ENCODE data around the gene ARHGAP20.

GRCh38 chr11:110747531-110747930 lies 35.3 kb upstream of the ARHGAP20 start:
- TF ChIP-seq, protein P1, sequence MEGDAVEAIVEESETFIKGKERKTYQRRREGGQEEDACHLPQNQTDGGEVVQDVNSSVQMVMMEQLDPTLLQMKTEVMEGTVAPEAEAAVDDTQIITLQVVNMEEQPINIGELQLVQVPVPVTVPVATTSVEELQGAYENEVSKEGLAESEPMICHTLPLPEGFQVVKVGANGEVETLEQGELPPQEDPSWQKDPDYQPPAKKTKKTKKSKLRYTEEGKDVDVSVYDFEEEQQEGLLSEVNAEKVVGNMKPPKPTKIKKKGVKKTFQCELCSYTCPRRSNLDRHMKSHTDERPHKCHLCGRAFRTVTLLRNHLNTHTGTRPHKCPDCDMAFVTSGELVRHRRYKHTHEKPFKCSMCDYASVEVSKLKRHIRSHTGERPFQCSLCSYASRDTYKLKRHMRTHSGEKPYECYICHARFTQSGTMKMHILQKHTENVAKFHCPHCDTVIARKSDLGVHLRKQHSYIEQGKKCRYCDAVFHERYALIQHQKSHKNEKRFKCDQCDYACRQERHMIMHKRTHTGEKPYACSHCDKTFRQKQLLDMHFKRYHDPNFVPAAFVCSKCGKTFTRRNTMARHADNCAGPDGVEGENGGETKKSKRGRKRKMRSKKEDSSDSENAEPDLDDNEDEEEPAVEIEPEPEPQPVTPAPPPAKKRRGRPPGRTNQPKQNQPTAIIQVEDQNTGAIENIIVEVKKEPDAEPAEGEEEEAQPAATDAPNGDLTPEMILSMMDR (IDR thresholded peaks at IDR 0.05), result no peak
- no peak for TF ChIP-seq POLR2A (IDR thresholded peaks at IDR 0.05)

Data from thyroid gland (tissue), 4 donors.